Trophoblast cell (in vitro differentiated cells and primary cell): Measurements from ENCODE around the gene NEK1.

Source experiments
- DNase-seq, 2 donors: peaks; one replicate each; pipeline ENCODE4 v3.0.0-alpha.2; 2016
- H2AFZ ChIP-seq: 2 replicates; pipeline ENCODE4 v1.6.1; 2013; ENCODE audit warnings: low read length, moderate library complexity, mild to moderate bottlenecking; ENCODE audit not compliant: insufficient read depth, poor library complexity
- H2AK5ac ChIP-seq: 2 replicates; pipeline ENCODE4 v1.6.1; 2013; ENCODE audit warnings: mild to moderate bottlenecking, low read length
- H2BK120ac ChIP-seq: 2 replicates; pipeline ENCODE4 v1.6.1; 2013; ENCODE audit warnings: low read length, mild to moderate bottlenecking, moderate library complexity; ENCODE audit not compliant: insufficient read depth, poor library complexity
- H2BK12ac ChIP-seq: 2 replicates; pipeline ENCODE4 v1.6.1; 2013; ENCODE audit warnings: mild to moderate bottlenecking, low read length, moderate library complexity
- H2BK5ac ChIP-seq: 2 replicates; pipeline ENCODE4 v1.6.1; 2013; ENCODE audit warnings: low read length, low read depth, moderate library complexity, mild to moderate bottlenecking; ENCODE audit not compliant: poor library complexity
- H3K14ac ChIP-seq: 2 replicates; pipeline ENCODE4 v1.6.1; 2013; ENCODE audit warnings: mild to moderate bottlenecking, low read length
- H3K18ac ChIP-seq: 2 replicates; pipeline ENCODE4 v1.6.1; 2013; ENCODE audit warnings: mild to moderate bottlenecking, low read length
- H3K23ac ChIP-seq: 2 replicates; pipeline ENCODE4 v1.6.1; 2013; ENCODE audit warnings: low read length
- H3K27ac ChIP-seq: 2 replicates; pipeline ENCODE4 v1.5.1; 2013; ENCODE audit warnings: low read depth, mild to moderate bottlenecking, inconsistent platforms, low read length, moderate library complexity
- H3K27me3 ChIP-seq: 2 replicates; pipeline ENCODE4 v1.6.1; 2013; ENCODE audit warnings: inconsistent platforms, mild to moderate bottlenecking, low read length, moderate library complexity; ENCODE audit not compliant: insufficient read depth
- H3K36me3 ChIP-seq, 2 experiments: 1 replicate in 1 of 2; 2 replicates in 1 of 2; pipeline ENCODE4 v1.6.1; 2013; ENCODE audit warnings: low read length in 2 of 2, mild to moderate bottlenecking in 2 of 2, moderate library complexity in 1 of 2; ENCODE audit not compliant: insufficient read depth in 2 of 2, control insufficient read depth in 1 of 2
- H3K4ac ChIP-seq: 2 replicates; pipeline ENCODE4 v1.6.1; 2013; ENCODE audit warnings: low read depth, mild to moderate bottlenecking, low read length, moderate library complexity
- H3K4me1 ChIP-seq, 2 experiments: 1 replicate in 1 of 2; 2 replicates in 1 of 2; pipeline ENCODE4 v1.6.1; 2013; ENCODE audit warnings: low read length in 2 of 2, mild to moderate bottlenecking in 2 of 2, moderate library complexity in 1 of 2; ENCODE audit not compliant: insufficient read depth in 2 of 2, control insufficient read depth in 1 of 2
- H3K4me2 ChIP-seq: 2 replicates; pipeline ENCODE4 v1.6.1; 2013; ENCODE audit warnings: inconsistent platforms, mild to moderate bottlenecking, low read length, moderate library complexity
- H3K4me3 ChIP-seq: 2 replicates; pipeline ENCODE4 v1.5.1; 2013; ENCODE audit warnings: mild to moderate bottlenecking, low read depth, low read length, inconsistent platforms
- H3K79me1 ChIP-seq: one replicate; pipeline ENCODE4 v1.6.1; 2013; ENCODE audit warnings: low read length
- H3K79me2 ChIP-seq: 2 replicates; pipeline ENCODE4 v1.6.1; 2013; ENCODE audit warnings: low read length, mild to moderate bottlenecking; ENCODE audit not compliant: control insufficient read depth, insufficient read depth, poor library complexity
- H3K9ac ChIP-seq: 2 replicates; pipeline ENCODE4 v1.6.1; 2013; ENCODE audit warnings: mild to moderate bottlenecking, low read length
- H3K9me3 ChIP-seq: 2 replicates; pipeline ENCODE4 v1.6.1; 2013; ENCODE audit warnings: low read depth, mild to moderate bottlenecking, control low read depth, inconsistent platforms, low read length; ENCODE audit not compliant: insufficient read depth
- H4K12ac ChIP-seq: 2 replicates; pipeline ENCODE4 v1.6.1; 2013; ENCODE audit warnings: low read depth, mild to moderate bottlenecking, low read length, moderate library complexity
- H4K8ac ChIP-seq: 2 replicates; pipeline ENCODE4 v1.6.1; 2013; ENCODE audit warnings: low read depth, mild to moderate bottlenecking, low read length, moderate library complexity
- H4K91ac ChIP-seq: one replicate; pipeline ENCODE4 v1.6.1; 2013; ENCODE audit warnings: low read depth, mild to moderate bottlenecking, low read length, moderate library complexity
- WGBS: extraction: QIAGEN DNeasy Blood & Tissue Kit; methylation state at CpG from one replicate; pipeline ENCODE4 v1.1.7; 2013; ENCODE audit warnings: missing lambda C conversion rate; ENCODE audit not compliant: insufficient read length, insufficient coverage; ENCODE audit errors: extremely low coverage; 5-methylcytosine and 5-hydroxymethylcytosine counted together

Gene NEK1

DNA sequence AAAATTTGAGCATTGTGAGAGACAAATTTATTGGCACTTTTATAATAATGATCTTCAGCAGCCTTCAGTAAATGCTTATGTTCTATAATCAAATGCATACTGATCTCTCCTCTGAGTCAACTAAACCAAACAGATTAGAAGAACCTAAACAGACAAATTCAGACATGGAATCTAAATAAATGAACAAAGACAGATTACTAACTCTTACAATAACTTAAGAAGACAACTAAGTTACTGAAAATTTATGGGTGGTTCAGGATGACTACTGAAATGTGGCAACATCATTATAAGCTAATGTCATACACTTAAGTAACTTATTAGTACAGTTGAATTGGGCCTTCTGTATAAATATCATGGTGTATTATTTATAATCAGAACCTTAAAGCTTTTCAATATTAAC, 127.3 kb downstream of the NEK1 start:
- Histone ChIP-seq H3K18ac (no peak overlapping the region), H3K23ac (no peak overlapping the region), H3K79me2 (no peaks in the 10 kb centered on the region), H3K4me2 (no peak overlapping the region), H3K79me1 (no peaks in the 10 kb centered on the region), H3K4me3 (no peak overlapping the region), H3K27me3 (no peaks in the 10 kb centered on the region), H2BK5ac (no peak overlapping the region), H3K36me3 (peaks cover 2% of the 10 kb centered on the region in 2 experiments), H2BK120ac (no peak overlapping the region), H3K9ac (no peak overlapping the region), H2AK5ac (no peak overlapping the region), H3K4me1 (no peaks in the 10 kb centered on the region), H4K91ac (no peak overlapping the region), H4K12ac (no peak overlapping the region), H2BK12ac (no peak overlapping the region), H3K14ac (no peak overlapping the region), H3K27ac (no peak overlapping the region), H3K9me3 (no peaks in the 10 kb centered on the region), H2AFZ (no peak overlapping the region), H3K4ac (no peak overlapping the region), H4K8ac (no peak overlapping the region)
- DNase-seq, result no peak

DNA sequence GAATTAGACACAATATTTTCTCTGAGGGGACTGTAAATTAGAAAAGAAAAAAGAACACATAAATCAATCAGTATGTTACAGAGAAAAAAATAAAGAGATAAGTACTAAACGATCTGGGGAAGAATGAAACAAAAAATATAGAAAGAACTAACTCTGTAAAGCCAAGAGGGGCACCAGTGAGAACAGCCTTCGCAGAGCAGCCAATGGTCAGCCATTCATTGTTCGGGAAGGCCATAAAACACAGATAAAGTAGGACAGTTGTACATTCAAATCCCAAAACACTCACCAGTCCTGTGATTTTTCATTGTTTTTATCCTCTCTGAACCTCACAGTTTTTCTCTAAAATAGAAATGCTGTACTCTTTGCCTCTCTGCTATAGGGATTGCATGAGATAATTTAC, 127.9 kb downstream of the NEK1 start:
- H2AFZ ChIP-seq, result no peak overlapping the region
- H4K8ac ChIP-seq, result no peak overlapping the region
- H3K79me2 ChIP-seq, result no peaks in the 10 kb centered on the region
- H3K9me3 ChIP-seq, result no peaks in the 10 kb centered on the region
- WGBS, result no CpG with 5 or more reads among the region's 3 CpGs
- no peak for DNase-seq
- no peak overlapping the region for H2AK5ac ChIP-seq
- H4K91ac ChIP-seq, result no peak overlapping the region
- H3K27ac ChIP-seq, result no peak overlapping the region
- no peak overlapping the region for H2BK12ac ChIP-seq
- no peak overlapping the region for H2BK120ac ChIP-seq
- H3K9ac ChIP-seq, result no peak overlapping the region
- peaks cover 2% of the 10 kb centered on the region in 2 experiments for H3K36me3 ChIP-seq
- no peak overlapping the region for H3K23ac ChIP-seq
- no peak overlapping the region for H3K4me3 ChIP-seq
- H2BK5ac ChIP-seq, result no peak overlapping the region
- H3K27me3 ChIP-seq, result no peaks in the 10 kb centered on the region
- no peak overlapping the region for H4K12ac ChIP-seq
- H3K18ac ChIP-seq, result no peak overlapping the region
- no peaks in the 10 kb centered on the region for H3K4me1 ChIP-seq
- H3K4ac ChIP-seq, result no peak overlapping the region
- H3K79me1 ChIP-seq, result no peaks in the 10 kb centered on the region
- H3K4me2 ChIP-seq, result no peak overlapping the region
- H3K14ac ChIP-seq, result no peak overlapping the region

DNA sequence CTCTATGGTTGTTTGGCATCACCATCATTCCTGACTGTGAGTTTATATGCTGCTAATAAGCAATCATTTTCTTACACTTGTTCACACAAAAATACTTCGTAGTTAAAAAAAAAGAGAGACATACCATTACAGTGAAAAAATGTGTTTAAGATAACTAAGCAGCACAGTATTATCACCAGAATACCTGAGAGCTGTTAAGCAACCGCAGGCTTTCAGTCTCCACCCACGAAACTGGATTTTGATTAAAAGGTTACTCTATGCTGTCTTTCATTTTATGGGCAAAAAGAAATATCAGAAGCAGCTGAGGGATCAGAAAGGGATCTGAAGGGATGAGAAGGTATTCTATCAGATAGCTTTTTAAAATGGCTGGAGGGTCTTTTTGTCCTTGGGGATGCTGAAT, 148.3 kb downstream of the NEK1 start:
- Histone ChIP-seq H3K27ac (no peak overlapping the region), H3K4me1 (no peaks in the 10 kb centered on the region), H3K14ac (no peak overlapping the region), H3K18ac (no peak overlapping the region), H3K4me2 (no peak overlapping the region), H3K27me3 (no peaks in the 10 kb centered on the region), H4K91ac (no peak overlapping the region), H2AK5ac (no peak overlapping the region), H4K12ac (no peak overlapping the region), H3K79me2 (no peaks in the 10 kb centered on the region), H2BK5ac (no peak overlapping the region), H3K4ac (no peak overlapping the region), H3K9ac (no peak overlapping the region), H2BK12ac (no peak overlapping the region), H4K8ac (no peak overlapping the region), H3K36me3 (peaks cover 0 to 2% of the 10 kb centered on the region in 2 experiments), H2BK120ac (no peak overlapping the region), H2AFZ (no peak overlapping the region), H3K4me3 (no peak overlapping the region), H3K79me1 (no peaks in the 10 kb centered on the region), H3K9me3 (no peaks in the 10 kb centered on the region), H3K23ac (no peak overlapping the region)
- no CpG with 5 or more reads among the region's 3 CpGs for WGBS
- DNase-seq, result peak; percentile 2 to 68

DNA sequence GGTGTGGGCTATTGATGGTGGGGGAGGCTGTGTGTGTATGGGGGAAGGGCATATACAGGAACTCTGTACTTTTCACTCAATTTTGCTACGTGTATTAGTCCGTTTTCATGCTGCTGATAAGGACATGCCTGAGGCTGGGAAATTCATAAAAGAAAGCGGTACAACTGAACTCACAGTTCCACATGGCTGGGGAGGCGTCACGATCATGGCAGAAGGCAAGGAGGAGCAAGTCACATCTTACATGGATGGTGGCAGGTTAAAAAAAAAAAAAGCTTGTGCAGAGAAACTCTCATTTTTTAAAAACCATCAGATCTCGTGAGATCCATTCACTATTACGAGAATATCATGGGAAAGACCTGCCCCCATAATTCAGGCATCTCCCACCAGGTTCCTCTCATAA, 152.3 kb downstream of the NEK1 start:
- no CpG with 5 or more reads among the region's 7 CpGs for WGBS
- no peak for DNase-seq
- H3K27ac ChIP-seq, result no peak overlapping the region
- H3K18ac ChIP-seq, result no peak overlapping the region
- H3K36me3 ChIP-seq, result peaks cover 0 to 2% of the 10 kb centered on the region in 2 experiments
- no peak overlapping the region for H3K23ac ChIP-seq
- H3K4me1 ChIP-seq, result no peaks in the 10 kb centered on the region
- no peak overlapping the region for H2BK5ac ChIP-seq
- H2BK12ac ChIP-seq, result no peak overlapping the region
- H3K14ac ChIP-seq, result no peak overlapping the region
- H3K9ac ChIP-seq, result no peak overlapping the region
- H4K91ac ChIP-seq, result no peak overlapping the region
- H3K4ac ChIP-seq, result no peak overlapping the region
- H3K27me3 ChIP-seq, result no peaks in the 10 kb centered on the region
- H4K12ac ChIP-seq, result no peak overlapping the region
- no peaks in the 10 kb centered on the region for H3K79me2 ChIP-seq
- H4K8ac ChIP-seq, result no peak overlapping the region
- no peak overlapping the region for H2AFZ ChIP-seq
- H3K79me1 ChIP-seq, result no peaks in the 10 kb centered on the region
- no peaks in the 10 kb centered on the region for H3K9me3 ChIP-seq
- H2AK5ac ChIP-seq, result no peak overlapping the region
- H2BK120ac ChIP-seq, result no peak overlapping the region
- no peak overlapping the region for H3K4me3 ChIP-seq
- H3K4me2 ChIP-seq, result no peak overlapping the region

DNA sequence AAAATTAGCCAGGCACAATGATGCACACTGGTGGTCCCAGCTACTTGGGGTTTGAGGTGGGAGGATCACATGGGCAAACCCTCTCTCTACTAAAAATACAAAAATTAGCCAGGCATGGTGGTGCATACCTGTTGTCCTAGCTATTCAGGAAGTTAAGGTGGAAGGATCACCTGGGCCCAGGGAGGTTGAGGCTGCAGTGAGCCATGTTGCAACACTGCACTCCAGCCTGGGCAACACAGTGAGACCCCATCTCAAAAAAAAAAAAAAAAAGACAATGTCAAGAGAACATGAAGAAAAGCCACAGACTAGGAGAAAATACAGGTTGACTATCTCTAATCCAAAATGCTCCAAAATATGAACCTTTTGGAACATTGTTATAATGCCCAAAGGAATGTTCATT, 153.8 kb downstream of the NEK1 start:
- no peaks in the 10 kb centered on the region for H3K79me1 ChIP-seq
- no peak overlapping the region for H4K8ac ChIP-seq
- no peaks in the 10 kb centered on the region for H3K79me2 ChIP-seq
- no peak overlapping the region for H3K18ac ChIP-seq
- H3K4ac ChIP-seq, result no peak overlapping the region
- H2AFZ ChIP-seq, result no peak overlapping the region
- no peaks in the 10 kb centered on the region for H3K4me1 ChIP-seq
- no peak overlapping the region for H3K4me2 ChIP-seq
- no peak overlapping the region for H2BK120ac ChIP-seq
- H3K23ac ChIP-seq, result no peak overlapping the region
- DNase-seq, result no peak
- H3K27me3 ChIP-seq, result no peaks in the 10 kb centered on the region
- H3K9ac ChIP-seq, result no peak overlapping the region
- H3K4me3 ChIP-seq, result no peak overlapping the region
- H4K91ac ChIP-seq, result no peak overlapping the region
- no peak overlapping the region for H3K14ac ChIP-seq
- H3K36me3 ChIP-seq, result peaks cover 1 to 2% of the 10 kb centered on the region in 2 experiments
- H3K27ac ChIP-seq, result no peak overlapping the region
- no peak overlapping the region for H2BK5ac ChIP-seq
- no peak overlapping the region for H2AK5ac ChIP-seq
- H3K9me3 ChIP-seq, result no peaks in the 10 kb centered on the region
- H4K12ac ChIP-seq, result no peak overlapping the region
- H2BK12ac ChIP-seq, result no peak overlapping the region
